Limb (tissue), 2 donors: ENCODE data around the gene ATP5ME.
A peak's percentile ranks its signal among the peaks of the same experiment; 100 is the strongest.
"Not testable (repeated sequence)": the region's sequence is repeated elsewhere in the genome, so short reads cannot be mapped to it uniquely, and the experiment has no call there.

Experiments
- DNase-seq, 2 donors: peaks; one replicate each; pipeline ENCODE4 v3.0.0-alpha.2; 2016; ENCODE audit errors: extremely low spot score in 2 of 2

The ATP5ME gene

GRCh38 chr4:656436-657337 lies 17.4 kb downstream of the ATP5ME start:
- peak in 1 of 2 donors; percentile 34 for DNase-seq

DNA sequence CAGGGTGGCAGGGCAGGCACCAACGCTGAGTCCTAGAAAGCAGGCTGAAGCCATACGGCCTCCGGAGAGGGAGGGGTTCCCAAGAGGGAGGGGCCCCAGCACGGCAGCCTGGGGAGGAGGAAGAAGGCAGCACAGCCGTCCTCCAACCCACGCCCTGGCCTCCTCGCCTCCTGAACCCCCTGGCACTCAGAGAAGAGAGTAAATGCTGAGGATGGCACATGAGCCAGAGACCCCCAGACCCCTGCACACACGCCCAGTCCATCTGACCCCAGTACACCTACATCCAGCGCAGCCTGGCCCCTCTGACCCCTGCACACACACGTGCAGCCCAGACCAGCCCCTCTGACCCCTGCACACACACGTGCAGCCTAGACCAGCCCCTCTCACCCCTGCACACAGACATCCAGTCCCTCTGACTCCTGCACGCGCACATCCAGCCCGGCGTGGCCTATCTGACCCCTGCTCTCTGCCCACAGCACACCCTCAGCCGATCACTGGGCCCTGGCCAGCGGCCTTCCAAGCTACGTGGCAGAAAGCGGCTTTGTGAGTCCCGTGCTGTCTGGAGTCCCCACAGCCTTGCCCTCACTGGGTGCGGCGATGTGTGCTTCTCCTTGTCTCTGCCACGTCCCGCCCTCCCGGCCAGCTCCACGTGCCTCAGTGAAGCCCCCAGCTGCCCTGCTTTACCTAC lies 18.5 kb downstream of the ATP5ME start:
- DNase-seq, result no peak

DNA sequence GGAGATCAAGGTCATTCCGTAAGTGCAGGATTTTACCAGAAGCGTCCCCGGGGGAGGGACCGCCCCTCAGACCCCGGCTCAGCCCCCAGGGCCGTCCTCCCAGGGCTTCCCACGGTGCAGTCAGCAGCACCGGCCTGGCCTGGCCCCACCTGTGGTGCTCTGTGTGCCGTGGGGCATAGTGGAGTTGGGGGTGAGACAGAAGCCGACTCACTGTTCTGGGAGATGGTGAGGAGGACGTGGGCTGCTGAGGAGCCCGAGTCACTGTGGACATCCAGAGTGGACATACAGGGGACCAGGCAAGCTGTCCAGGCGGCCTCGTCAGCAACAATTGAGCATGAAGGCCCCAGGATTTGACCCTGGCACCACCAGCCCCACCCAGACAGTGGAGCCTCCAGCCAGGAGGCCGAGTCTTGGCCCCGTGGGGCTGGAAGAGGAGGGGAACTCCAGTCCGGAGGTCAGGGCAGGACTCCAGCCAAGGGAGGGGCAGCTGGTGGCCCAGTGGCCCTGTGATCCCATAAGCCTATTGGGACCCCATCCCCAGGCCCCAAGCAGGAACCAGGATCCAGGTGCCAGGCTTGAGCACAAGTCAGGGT lies 19.1 kb downstream of the ATP5ME start:
- DNase-seq, result no peak

DNA sequence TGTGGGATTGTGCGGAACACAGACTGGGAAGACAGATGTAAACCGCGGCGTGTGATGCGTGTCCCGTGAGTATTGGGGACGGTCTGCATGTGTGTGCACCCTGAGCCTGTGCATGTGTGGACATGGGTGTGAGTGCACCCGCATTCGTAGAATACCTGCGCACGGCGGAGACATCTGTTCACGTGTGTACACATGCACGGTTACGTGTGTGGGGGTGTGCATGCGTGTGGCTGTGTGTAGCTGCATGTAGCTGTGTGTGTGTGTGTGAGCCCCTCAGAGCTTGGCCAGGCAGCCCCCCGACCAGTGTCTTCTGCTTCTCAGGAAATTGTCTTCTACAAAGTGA lies 19.6 kb downstream of the ATP5ME start:
- no peak for DNase-seq

- no peak for DNase-seq
Observed at GRCh38 chr4:653831-654502, 20.1 kb downstream of the ATP5ME start.

DNA sequence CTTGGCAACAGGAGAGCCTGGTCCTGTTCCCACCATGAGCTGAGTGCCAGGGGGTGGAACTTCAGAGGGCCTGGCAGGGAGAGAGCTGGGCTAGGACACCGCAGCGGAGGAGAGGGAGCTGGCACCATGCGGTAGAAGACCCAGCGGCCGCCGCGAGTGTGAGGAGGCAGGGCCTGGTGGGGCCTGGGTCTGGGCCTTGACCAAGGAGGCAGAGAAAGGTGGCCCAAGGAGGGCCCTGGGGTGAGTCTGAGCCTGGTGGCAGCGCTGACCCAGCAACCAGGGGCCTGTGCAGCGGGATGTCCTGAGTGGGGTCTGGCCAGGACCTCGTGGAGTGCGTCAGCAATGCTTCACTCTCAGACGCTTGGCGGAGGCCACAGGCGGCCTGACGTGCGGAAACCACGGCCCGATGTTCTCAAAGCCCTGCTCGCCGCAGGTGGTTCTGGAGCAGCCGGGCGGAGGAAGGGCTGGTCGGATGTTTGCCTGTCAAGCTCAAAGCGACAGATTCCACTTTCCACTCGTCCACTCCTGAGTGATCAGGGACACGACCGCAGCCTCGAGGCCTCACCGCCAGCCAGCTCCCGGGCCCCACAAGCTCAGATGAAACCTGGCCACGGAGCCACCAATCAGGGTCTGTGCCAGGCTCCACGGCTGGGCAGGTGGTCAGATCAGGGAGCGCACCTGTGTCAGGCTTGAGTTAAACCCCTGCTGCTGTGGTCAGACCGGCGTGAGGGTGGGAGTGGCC lies 20.8 kb downstream of the ATP5ME start:
- no peak for DNase-seq

- DNase-seq, result peak in 1 of 2 donors; percentile 29
Observed at GRCh38 chr4:651884-652642, 22.0 kb downstream of the ATP5ME start.

- DNase-seq, result peak in 1 of 2 donors; percentile 33
Observed at GRCh38 chr4:650951-651883, 22.9 kb downstream of the ATP5ME start.

DNA sequence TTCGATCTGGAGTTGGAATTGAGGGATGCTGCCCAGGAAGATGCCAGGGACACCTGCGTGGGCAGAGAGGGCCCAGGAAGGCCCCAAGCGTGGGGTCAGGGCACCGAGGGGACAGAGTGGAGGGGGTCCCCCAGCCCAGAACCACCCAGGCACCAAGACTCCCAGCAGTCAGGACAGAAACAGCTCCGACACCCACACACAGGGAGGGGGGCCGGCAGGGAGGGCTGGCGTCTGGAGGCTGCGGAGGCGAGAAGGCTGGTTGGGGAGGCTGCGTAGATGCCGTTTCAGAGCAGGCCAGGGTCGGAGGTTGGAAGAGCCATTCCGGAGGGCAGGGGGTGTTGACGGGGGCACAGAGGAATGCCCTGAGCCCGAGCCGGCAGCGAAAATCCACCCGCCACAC lies 23.6 kb downstream of the ATP5ME start:
- DNase-seq, result no peak

DNA sequence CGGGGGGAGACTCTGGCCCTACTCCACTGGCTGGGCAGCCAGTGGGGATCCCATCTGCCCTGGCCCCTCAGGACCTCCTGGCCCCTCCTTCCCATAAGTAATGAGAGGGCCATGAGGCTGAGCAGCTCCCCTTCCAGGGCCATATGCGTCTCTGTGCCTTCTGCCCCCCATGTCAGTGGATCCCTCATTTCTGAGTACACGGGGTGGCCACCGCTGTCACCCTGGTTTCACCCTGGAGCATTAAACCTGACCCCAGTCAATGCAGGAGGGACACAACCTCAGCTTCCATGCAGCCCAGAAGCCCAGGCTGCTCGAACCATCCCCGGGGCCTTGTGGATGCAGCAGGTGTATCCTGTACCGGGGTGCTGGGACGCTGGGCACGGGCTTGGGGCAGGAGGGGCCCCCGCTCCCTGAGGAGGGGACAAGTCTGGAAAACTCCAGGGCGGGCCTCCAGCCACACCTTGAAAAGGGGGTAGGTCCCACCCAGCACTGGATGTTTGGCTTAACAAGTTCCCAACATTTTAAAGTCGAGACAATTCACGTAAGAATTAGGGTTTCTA lies 24.2 kb downstream of the ATP5ME start:
- no peak for DNase-seq

GRCh38 chr4:649293-649625 lies 24.8 kb downstream of the ATP5ME start:
- DNase-seq, result no peak

DNA sequence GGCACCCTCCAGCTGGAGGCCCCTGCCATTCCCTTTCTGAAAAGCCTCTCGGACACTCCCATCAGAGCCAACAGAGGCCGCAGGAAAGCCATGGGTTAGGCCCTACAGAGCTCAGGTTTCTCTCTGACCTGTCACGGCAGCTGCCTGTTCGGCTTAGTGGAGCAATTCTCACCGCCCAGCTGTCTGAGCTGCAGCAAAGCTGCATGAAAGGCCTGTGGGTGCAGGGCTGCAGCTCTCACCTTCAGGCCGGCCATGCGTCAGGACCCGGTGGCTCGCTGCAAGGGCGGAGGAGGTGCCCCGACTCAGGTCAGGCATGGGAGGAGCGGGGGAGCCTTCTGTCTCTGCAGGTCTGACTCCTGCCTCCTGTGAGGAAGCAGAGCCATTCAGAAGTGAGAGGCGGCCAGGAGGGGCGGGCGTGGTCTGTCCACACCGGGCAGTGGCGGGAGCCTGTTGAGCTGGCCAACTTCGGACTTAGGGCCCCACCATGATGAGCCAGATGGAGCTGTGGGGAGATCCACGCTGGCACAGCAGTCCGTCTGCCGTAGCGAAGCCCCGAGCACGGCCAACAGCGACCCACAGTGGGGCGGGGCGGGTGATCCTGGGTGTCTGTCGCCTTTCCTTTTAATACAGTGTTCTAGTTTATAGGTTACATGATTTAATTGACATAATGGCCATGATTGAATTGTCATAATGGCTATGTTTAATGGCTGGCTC lies 25.3 kb downstream of the ATP5ME start:
- DNase-seq, result peak in 1 of 2 donors; percentile 32

- DNase-seq, result no peak
Observed at GRCh38 chr4:647481-647880, 26.6 kb downstream of the ATP5ME start.

DNA sequence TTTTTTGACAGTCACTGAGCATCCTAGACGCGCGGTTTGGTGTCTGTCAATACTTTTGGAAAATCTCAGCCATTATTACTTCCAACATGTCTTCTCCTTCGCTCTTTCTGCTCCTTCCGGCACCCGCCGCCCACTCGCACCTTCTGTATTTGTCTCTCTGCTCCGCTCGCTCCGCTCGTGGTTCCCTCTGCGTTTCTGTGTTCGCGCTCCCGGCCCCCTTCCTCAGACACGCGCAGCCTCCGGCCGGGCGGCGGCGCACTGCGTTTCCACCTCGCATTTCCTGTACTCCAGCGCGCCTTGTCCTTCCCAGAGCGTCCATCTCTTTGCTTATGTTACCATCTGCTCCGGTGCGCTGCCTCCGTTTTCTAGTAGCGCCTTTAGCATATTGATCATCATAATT lies 27.6 kb downstream of the ATP5ME start:
- no peak for DNase-seq

DNA sequence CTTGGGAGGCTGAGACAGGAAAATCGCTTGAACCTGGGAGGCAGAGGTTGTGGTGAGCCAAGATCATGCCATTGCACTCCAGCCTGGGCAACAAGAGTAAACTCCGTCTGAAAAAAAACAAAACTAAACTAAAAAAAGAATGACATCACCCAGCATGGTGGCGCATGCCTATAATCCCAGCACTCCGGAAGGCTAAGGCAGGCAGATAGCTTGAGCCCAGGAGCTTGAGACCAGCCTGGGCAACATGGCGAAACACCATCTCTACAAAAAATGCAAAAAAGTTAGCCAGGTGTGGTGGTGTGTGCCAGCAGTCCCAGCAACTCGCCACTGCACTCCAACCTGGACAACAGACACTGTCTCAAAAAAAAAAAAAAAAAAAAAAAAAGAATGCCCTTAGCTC lies 31.7 kb downstream of the ATP5ME start:
- not testable (repeated sequence) for DNase-seq

GRCh38 chr4:637536-638280 lies 36.4 kb downstream of the ATP5ME start:
- DNase-seq, result peak in 1 of 2 donors; percentile 42

DNA sequence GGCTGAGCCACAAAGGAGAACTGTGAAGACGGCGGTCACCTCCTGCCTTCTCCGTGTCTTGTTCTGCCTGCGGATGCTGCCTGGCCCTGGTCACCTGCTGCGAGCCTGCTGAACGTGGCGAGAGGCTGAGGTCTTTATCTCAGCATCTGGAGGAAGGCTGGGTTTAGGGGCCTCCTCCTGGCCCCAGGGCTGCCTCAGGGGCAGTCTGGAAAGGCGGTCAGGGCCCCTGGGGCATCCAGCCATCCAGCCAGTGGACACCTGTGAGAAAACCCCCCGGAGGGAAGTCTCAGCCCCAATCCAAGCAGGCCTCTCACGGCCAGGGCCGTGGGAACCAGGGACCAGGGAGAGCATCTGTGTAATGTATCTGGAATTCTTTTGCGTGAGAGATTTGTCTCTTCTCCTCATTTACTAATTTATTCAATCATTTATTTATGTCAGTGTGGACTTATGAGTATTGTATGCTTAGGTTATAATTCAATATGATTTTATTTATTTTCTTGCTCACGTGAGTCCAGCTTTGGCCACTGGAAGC lies 37.4 kb downstream of the ATP5ME start:
- no peak for DNase-seq
